Kidney (tissue), 14 donors: ENCODE measurements around the gene THAP5. TPM values are rescaled to one million over a fixed set of nuclear protein-coding genes. Genes with fewer than 3 reads are reported as not detected.

Source experiments
- DNase-seq, 5 donors: peaks; one replicate each; pipeline ENCODE4 v3.0.0-alpha.2; 2013 to 2020
- FAIRE-seq: peaks from 2 replicates; lab custom pipeline; 2012; peaks lifted over from hg19 to GRCh38; lab: Jason Lieb, UNC
- H3K27ac ChIP-seq, 2 donors: one replicate each; pipeline ENCODE4 v1.7.0; 2013; ENCODE audit warnings: low read depth in 2 of 2, low read length in 2 of 2, inconsistent platforms in 1 of 2
- H3K27me3 ChIP-seq: one replicate; pipeline ENCODE4 v1.7.1; 2013; ENCODE audit warnings: low read length, inconsistent platforms; ENCODE audit not compliant: control insufficient read depth, insufficient read depth
- H3K36me3 ChIP-seq, 3 donors: one replicate each; pipeline versions ENCODE4 v1.7.0 to v1.7.1; 2013; ENCODE audit warnings: low read length in 3 of 3, control low read depth in 1 of 3, inconsistent platforms in 1 of 3; ENCODE audit not compliant: insufficient read depth in 3 of 3, control insufficient read depth in 2 of 3
- H3K4me1 ChIP-seq, 3 donors: one replicate each; pipeline versions ENCODE4 v1.7.0 to v1.7.1; 2013; ENCODE audit warnings: low read length in 3 of 3, inconsistent platforms in 1 of 3, low read depth in 1 of 3; ENCODE audit not compliant: control insufficient read depth in 2 of 3, insufficient read depth in 2 of 3
- H3K4me3 ChIP-seq, 3 donors: one replicate each; pipeline versions ENCODE4 v1.7.0 to v1.8.1; 2013; ENCODE audit warnings: low read length in 3 of 3, control low read depth in 1 of 3, inconsistent platforms in 1 of 3
- H3K9ac ChIP-seq, 3 donors: one replicate each; pipeline versions ENCODE4 v1.7.0 to v1.7.1; 2013; ENCODE audit warnings: low read length in 3 of 3, control low read depth in 1 of 3, inconsistent platforms in 1 of 3
- H3K9me3 ChIP-seq, 3 donors: one replicate each; pipeline versions ENCODE4 v1.7.0 to v1.7.1; 2013; ENCODE audit warnings: low read length in 3 of 3, control low read depth in 1 of 3, inconsistent platforms in 1 of 3; ENCODE audit not compliant: control insufficient read depth in 2 of 3, insufficient read depth in 1 of 3
- intact Hi-C: fragments of 100-400 bp; cut with DNase I; formaldehyde crosslinking; loops from one replicate; pipeline ENCODE4 v1.11.1; 2022
- polyA plus RNA-seq: library from polyadenylated mRNA; stranded (reverse); fragments of 350-450 nt; fragmentation: Illumina TruSeq; extraction: RNeasy Lipid Tissue Mini Kit (QIAGEN cat#74804); gene quantifications from one replicate; pipeline ENCODE4 v1.2.3, GENCODE V29; 2014; ENCODE audit warnings: low read depth, low replicate concordance; ENCODE audit not compliant: insufficient read depth
- total RNA-seq: library from RNA; stranded (reverse); fragmentation: NEBNext Ultra II Directional; extraction: Animal tissue kit (Norgen Biotek cat#: 25700); gene quantifications from one replicate; pipeline ENCODE4 v1.2.1, GENCODE V29; 2021
- TF ChIP-seq, protein P1 (sequence below): IDR thresholded peaks from 3 replicates; pipeline ENCODE4 v1.5.1; 2012; ENCODE audit warnings: mild to moderate bottlenecking, moderate library complexity, borderline replicate concordance; ENCODE audit not compliant: insufficient read depth; ENCODE audit errors: extremely low read depth
- donor health status: control.
- donor health status: control.
- donor health status: control.
- donor health status: control.
- donor health status: control.
- donor health status: DM: yes; HTN: yes; CAD: no.
- donor health status: Normal renal cell carcinoma (clear cell type).

The THAP5 gene
- total and polyA plus RNA-seq, 2 donors from 2014 or later, result 9.4 to 32.6 TPM

DNA sequence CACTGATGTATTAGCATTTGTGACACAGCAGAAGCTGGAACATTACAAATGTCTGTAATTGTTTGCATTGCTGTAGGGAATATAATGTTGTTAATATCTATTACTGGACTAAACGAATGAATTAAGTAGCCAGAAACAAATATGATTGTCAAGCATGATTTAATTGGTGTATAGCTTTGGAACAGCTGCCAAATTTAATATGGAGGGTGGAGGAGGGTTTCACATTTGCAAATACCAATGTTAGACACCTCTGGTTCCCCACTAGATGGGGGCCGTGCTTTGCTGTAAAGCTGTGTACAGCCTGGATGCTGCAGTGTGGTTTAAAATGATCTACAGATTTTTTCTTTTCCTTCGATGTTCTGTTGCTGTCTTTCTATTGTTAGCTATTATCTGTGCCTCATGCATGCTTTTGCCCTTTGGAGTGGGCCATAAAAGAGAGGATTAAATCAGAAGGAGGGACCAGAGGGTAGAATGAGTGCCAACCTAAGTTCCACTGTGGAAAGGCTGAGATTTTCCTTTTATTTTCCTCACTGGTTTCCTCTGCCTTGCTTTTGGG lies 23.2 kb upstream of the THAP5 start:
- Histone ChIP-seq H3K27ac (no peak overlapping the region), H3K9ac (no peak overlapping the region), H3K9me3 (no peaks in the 10 kb centered on the region), H3K4me3 (no peak overlapping the region), H3K36me3 (no peaks in the 10 kb centered on the region), H3K27me3 (no peaks in the 10 kb centered on the region), H3K4me1 (peaks cover 0 to 7% (median 2%) of the 10 kb centered on the region in 3 donors)
- FAIRE-seq (no peak), DNase-seq (peak in 2 of 5 donors; percentile 22 to 56)
- TF ChIP-seq, protein P1, sequence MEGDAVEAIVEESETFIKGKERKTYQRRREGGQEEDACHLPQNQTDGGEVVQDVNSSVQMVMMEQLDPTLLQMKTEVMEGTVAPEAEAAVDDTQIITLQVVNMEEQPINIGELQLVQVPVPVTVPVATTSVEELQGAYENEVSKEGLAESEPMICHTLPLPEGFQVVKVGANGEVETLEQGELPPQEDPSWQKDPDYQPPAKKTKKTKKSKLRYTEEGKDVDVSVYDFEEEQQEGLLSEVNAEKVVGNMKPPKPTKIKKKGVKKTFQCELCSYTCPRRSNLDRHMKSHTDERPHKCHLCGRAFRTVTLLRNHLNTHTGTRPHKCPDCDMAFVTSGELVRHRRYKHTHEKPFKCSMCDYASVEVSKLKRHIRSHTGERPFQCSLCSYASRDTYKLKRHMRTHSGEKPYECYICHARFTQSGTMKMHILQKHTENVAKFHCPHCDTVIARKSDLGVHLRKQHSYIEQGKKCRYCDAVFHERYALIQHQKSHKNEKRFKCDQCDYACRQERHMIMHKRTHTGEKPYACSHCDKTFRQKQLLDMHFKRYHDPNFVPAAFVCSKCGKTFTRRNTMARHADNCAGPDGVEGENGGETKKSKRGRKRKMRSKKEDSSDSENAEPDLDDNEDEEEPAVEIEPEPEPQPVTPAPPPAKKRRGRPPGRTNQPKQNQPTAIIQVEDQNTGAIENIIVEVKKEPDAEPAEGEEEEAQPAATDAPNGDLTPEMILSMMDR, result peak; percentile 54
- intact Hi-C loops, result no loop called here

DNA sequence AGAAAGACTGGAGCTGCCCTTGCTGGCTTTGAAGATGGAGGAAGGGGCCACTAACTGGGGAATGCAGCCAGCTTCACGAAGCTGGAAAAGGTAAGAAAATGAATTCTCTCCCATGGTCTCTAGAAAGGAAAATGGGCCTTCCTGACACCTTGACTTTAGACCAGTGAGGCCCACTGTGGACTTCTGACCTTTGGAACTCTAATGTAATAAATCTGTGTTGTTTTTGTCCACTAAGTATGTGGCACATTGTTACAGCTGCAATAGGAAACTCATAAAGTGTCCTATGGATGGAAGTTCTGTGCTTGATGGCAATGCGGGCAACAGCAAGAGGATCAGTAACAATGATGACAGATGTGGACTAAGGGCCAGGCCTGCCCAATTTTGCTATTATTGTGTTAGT lies 21.1 kb upstream of the THAP5 start:
- no peak overlapping the region for H3K9ac ChIP-seq
- H3K27me3 ChIP-seq, result no peaks in the 10 kb centered on the region
- FAIRE-seq, result no peak
- intact Hi-C loops, result no loop called here
- H3K27ac ChIP-seq, result peak overlapping the region in 1 of 2 donors; percentile 26
- no peak for DNase-seq
- H3K4me1 ChIP-seq, result peaks cover 0 to 4% (median 2%) of the 10 kb centered on the region in 3 donors
- TF ChIP-seq, protein P1, result no peak
- H3K9me3 ChIP-seq, result no peaks in the 10 kb centered on the region
- H3K4me3 ChIP-seq, result no peak overlapping the region
- H3K36me3 ChIP-seq, result no peaks in the 10 kb centered on the region

DNA sequence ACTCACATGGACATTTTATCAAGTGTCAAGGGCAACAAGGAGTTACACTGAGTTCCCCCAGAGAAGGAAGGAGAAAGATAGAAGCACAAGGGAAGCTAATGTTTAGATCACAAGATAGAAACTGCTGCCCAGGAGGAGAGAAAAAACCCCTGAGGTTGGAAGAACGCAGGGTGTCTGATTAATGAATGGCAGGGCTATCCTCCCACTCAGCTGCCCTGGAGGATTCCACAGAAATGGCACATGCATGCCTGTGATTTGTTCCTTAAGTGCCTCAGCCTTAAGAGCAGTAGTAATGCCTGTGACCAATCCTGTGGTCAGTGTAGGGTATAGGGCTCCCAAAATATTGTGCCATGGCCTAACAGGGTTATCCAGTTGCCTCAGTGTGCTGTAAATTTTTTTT lies 20.4 kb upstream of the THAP5 start:
- FAIRE-seq, result no peak
- peak in 3 of 5 donors; percentile 48 to 80 (median 70) for DNase-seq
- TF ChIP-seq, protein P1, result no peak

DNA sequence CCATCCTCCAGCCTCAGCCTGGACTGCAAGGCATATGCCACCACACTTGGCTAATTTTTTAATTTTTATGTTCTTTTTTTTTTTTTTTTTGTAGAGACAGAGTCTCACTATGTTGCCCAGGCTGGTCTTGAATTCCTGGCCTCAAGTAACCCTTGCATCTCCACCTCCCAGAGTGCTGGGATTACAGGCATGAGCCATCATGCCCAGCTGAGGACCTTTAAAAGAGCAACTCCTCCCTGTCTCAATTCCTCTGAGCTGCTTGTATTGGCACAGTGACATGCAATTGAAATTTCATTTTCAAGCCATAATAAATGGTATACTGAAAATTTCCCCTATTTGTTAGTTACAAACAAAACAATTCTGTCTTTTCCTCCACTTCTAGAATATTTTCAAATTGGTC lies 19.7 kb upstream of the THAP5 start:
- Histone ChIP-seq H3K9me3 (no peaks in the 10 kb centered on the region), H3K36me3 (no peaks in the 10 kb centered on the region), H3K27me3 (no peaks in the 10 kb centered on the region), H3K4me3 (no peak overlapping the region), H3K4me1 (peaks cover 0 to 4% (median 2%) of the 10 kb centered on the region in 3 donors), H3K27ac (peak overlapping the region; percentile 9 to 12), H3K9ac (no peak overlapping the region)
- TF ChIP-seq, protein P1, result no peak
- no peak for DNase-seq
- intact Hi-C loops, result no loop called here
- FAIRE-seq, result no peak

More for the DNA sequence above, 20.4 kb upstream of the THAP5 start:
- H3K27me3 ChIP-seq, result no peaks in the 10 kb centered on the region
- intact Hi-C loops, result no loop called here
- no peak overlapping the region for H3K9ac ChIP-seq
- no peaks in the 10 kb centered on the region for H3K9me3 ChIP-seq
- H3K4me1 ChIP-seq, result peaks cover 0 to 4% (median 2%) of the 10 kb centered on the region in 3 donors
- H3K4me3 ChIP-seq, result no peak overlapping the region
- no peaks in the 10 kb centered on the region for H3K36me3 ChIP-seq
- H3K27ac ChIP-seq, result peak overlapping the region; percentile 9 to 26
